ENCODE data around the gene C9orf78. TPM values are rescaled to one million over a fixed set of nuclear protein-coding genes. Genes with fewer than 3 reads are reported as not detected.

The C9orf78 gene
- total RNA-seq, 1 experiment from 2014 or later, result 37.5 TPM

DNA sequence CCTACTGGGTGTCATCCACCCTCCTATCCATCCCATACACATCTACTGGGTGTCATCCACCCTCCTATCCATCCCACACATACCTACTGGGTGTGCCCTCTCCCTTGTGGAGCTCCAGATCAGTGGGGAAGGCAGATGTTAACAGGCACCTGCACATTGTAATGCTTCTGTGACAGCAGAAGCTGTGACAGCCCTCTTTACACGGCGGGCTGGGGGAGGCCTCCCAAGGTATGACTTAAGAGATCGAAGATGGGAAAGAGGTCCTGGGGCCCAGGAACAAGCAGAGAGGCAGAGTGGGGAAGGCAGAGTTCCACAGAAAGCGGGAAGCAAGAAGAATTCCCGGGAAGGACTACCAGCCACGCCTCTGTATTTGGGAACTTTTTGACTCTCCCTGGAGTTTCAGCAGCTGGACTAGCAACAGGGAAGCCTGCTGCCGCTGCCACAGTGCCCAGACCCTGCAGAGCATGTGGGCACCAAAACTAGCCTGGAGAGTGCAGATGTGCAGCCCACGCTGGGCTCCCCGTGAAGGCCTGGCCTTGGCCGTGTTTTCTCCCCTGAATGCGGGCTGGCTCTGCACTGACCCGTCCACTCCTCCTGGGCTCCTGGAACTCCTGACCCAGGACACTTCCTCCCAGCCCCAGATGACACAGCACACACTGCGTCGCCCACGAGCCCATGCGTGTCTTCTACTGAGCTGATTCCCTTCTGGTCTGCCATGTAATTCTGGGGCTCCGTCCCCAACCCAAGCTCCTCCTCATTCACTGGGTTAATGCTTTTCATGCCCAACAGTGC is 20.4 kb downstream of the C9orf78 start:
- Histone ChIP-seq H3K23me2 (ENCODE audit: insufficient read length, low read depth, low read length, poor library complexity, severe bottlenecking) (no peaks in the 10 kb centered on the region), H3K4me2 (ENCODE audit: insufficient read depth, insufficient read length, low read length) (no peak overlapping the region), H3K27ac (ENCODE audit: insufficient read length, low read depth, low read length) (no peak overlapping the region), H2AFZ (ENCODE audit: low read length) (no peak overlapping the region), H2BK5ac (ENCODE audit: insufficient read length, low read length) (no peak overlapping the region), H2BK12ac (ENCODE audit: insufficient read length, low read depth, low read length) (no peak overlapping the region), H3K9ac (ENCODE audit: extremely low read depth, insufficient read length, low read length) (no peak overlapping the region), H3K79me1 (ENCODE audit: insufficient read depth, low read depth, low read length, poor library complexity, severe bottlenecking) (no peaks in the 10 kb centered on the region), H4K91ac (ENCODE audit: insufficient read length, low read depth, low read length) (no peak overlapping the region), H3K4me1 (ENCODE audit: insufficient read depth, low read length) (no peaks in the 10 kb centered on the region), H3K9me3 (ENCODE audit: control insufficient read depth, low read depth, low read length) (no peaks in the 10 kb centered on the region), H3K23ac (ENCODE audit: insufficient read length, low read depth, low read length) (no peak overlapping the region), H2AK5ac (ENCODE audit: insufficient read length, low read length) (no peak overlapping the region), H3K18ac (ENCODE audit: insufficient read length, low read depth, low read length) (no peak overlapping the region), H3T11ph (ENCODE audit: low read length) (no peak overlapping the region), H3K56ac (ENCODE audit: insufficient read length, low read depth, low read length) (no peak overlapping the region), H3K79me2 (ENCODE audit: insufficient read depth, low read length) (no peaks in the 10 kb centered on the region), H2BK15ac (ENCODE audit: low read depth, low read length) (no peak overlapping the region), H4K20me1 (ENCODE audit: control insufficient read depth, insufficient read depth, insufficient read length) (no peaks in the 10 kb centered on the region), H3K14ac (ENCODE audit: insufficient read depth, low read length) (no peak overlapping the region), H4K8ac (replicated peaks; ENCODE audit: insufficient read length, low read depth, low read length) (no peak overlapping the region), H2BK20ac (ENCODE audit: low read depth, low read length, poor library complexity, severe bottlenecking) (no peak overlapping the region), H3K27me3 (ENCODE audit: insufficient read depth, low read length) (no peaks in the 10 kb centered on the region), H4K5ac (ENCODE audit: insufficient read length, low read depth, low read length) (no peak overlapping the region), H3K4ac (ENCODE audit: low read depth, low read length) (no peak overlapping the region), H2BK120ac (ENCODE audit: low read depth, low read length, poor library complexity, severe bottlenecking) (no peak overlapping the region)
- WGBS (ENCODE audit: extremely low coverage, insufficient read length, low lambda C conversion rate), result no CpG with 5 or more reads among the region's 17 CpGs
- no peaks in the 10 kb centered on the region for H3K9me3 Mint-ChIP-seq
- peak overlapping the region in 2 of 3 experiments; percentile 30 to 78; a peak in 4 of 7 replicates for H3K27ac Mint-ChIP-seq
- no peaks in the 10 kb centered on the region for H3K4me1 Mint-ChIP-seq
- H3K36me3 Mint-ChIP-seq (ENCODE audit: insufficient read depth in 1 of 3, low read depth in 3 of 3), result peaks cover 35 to 89% (median 72%) of the 10 kb centered on the region in 3 experiments
- no peak overlapping the region for H3K4me3 Mint-ChIP-seq
- H3K27me3 Mint-ChIP-seq (ENCODE audit: low read depth), result no peaks in the 10 kb centered on the region; the same call in 1 of the 2 replicates
- TF ChIP-seq, protein P1, sequence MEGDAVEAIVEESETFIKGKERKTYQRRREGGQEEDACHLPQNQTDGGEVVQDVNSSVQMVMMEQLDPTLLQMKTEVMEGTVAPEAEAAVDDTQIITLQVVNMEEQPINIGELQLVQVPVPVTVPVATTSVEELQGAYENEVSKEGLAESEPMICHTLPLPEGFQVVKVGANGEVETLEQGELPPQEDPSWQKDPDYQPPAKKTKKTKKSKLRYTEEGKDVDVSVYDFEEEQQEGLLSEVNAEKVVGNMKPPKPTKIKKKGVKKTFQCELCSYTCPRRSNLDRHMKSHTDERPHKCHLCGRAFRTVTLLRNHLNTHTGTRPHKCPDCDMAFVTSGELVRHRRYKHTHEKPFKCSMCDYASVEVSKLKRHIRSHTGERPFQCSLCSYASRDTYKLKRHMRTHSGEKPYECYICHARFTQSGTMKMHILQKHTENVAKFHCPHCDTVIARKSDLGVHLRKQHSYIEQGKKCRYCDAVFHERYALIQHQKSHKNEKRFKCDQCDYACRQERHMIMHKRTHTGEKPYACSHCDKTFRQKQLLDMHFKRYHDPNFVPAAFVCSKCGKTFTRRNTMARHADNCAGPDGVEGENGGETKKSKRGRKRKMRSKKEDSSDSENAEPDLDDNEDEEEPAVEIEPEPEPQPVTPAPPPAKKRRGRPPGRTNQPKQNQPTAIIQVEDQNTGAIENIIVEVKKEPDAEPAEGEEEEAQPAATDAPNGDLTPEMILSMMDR (conservative IDR thresholded peaks at IDR 0.05), result no peak
- no peak for DNase-seq
